Endothelial cell of hepatic sinusoid (primary cell): ENCODE measurements around the gene ACOX1.

Source experiments
- in situ Hi-C: cut with HindIII; loops from 2 replicates; pipeline ENCODE4 v1.10.0; 2017; ENCODE audit warnings: low sequenced_read_pairs

ACOX1 gene

DNA sequence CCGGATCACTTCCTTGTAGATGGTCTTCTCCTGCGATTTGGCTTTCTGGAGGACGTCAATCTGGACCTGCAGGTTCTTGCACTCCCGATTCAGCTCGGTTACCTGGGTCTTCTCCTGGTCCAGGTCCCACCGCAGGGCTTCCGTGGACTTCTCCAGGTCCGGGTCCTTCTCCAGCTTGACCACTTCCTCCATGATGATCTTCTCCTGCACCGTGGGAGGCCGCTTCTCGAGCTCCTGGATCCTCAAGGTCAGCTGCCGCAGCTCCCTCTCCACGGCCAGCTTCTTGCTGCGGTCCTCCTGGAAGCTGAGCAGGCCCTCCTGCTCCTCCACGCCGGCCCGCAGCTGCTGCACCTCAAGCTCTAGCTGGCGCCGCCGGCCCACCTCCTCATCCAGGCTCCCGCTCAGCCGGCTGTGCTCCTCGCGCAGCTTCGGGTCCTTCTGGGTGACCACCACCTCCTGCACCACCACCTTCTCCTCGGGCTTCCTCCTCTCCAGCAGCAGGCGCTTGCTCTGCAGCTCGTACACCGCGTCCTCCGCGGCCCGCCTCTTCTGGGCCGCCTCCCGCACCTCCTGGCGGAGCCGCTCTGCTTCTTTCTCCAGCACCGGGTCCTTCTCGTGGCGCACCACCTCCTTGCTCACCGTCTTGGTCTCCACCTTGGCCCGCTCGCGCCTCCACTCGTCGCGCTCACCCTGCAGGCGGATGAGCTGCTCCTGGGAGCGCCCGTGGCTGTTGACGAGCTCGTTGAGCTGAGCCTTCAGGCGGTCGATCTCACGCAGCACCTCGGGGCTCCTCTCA is 29.9 kb upstream of the ACOX1 start:
- in situ Hi-C loops, result no loop called here

DNA sequence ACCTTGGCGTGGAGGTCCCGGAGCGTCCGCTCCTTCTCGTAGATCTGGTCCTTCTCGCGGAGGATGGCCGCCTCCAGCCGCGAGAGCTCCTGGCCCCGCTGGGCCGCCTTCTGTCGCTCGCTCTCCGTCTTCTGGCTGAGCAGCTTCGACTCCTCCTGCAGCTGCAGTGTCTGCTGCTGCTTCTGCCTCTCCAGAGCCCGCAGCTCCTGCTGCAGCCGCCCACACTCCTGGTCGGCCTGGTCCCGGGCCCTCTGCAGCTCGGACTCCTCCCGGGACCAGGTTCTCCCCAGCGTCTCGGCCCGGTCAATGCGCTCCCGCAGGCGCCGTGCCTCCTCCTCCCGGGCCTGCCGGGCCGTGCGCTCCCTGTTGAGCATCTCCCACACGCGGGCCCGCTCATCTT is 29.2 kb upstream of the ACOX1 start:
- in situ Hi-C loops, result no loop called here

DNA sequence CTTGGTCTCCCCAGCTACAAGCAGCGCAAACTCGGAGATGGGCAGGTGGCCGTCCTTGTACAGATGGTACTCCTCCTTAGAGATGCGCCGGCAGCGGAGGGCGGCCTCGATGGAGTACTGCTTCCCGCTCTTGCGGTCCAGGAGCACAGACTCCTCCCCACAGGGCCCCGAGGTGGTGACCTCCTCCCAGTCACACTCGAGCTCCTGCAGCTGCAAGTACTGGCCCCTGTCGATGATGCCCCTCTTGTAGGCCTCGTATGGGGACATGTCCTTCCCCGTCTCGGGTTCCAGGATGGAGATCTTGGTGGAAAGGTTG is 28.8 kb upstream of the ACOX1 start:
- in situ Hi-C loops, result no loop called here

DNA sequence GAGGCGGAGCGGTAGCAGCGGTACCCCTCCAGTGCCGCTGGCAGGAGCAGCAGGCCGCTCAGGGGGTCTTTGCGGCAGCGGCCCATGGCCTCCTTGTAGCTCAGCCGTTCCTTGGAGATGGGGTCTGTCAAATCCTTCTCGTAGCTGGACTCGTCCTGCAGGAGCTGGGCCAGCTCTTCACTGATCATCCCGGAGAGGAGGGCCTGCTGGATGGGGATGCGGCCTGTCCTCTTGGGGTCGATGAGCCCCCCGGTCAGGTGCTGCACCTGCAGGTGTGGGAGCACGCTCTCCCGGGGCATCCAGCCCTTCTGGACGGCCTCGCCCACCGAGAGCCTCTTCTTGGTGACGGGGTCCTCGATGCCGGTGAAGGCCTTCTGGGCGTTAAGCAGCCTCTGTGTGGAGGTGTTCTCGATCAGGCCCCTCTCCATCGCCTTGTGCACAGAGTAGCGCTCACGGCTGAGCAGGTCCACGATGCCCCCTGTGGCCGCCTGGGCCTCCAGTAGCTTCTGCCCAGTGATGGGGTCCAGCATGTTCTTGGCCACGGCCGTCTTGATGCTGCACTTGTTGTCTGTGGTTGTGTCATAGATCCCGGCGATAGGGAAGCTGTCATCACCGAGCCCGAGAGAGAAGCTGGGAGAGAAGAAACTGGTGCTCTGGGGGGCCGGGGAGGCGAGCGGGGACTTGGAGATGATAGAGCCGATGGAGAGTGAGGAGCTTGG is 28.3 kb upstream of the ACOX1 start:
- in situ Hi-C loops, result no loop called here

DNA sequence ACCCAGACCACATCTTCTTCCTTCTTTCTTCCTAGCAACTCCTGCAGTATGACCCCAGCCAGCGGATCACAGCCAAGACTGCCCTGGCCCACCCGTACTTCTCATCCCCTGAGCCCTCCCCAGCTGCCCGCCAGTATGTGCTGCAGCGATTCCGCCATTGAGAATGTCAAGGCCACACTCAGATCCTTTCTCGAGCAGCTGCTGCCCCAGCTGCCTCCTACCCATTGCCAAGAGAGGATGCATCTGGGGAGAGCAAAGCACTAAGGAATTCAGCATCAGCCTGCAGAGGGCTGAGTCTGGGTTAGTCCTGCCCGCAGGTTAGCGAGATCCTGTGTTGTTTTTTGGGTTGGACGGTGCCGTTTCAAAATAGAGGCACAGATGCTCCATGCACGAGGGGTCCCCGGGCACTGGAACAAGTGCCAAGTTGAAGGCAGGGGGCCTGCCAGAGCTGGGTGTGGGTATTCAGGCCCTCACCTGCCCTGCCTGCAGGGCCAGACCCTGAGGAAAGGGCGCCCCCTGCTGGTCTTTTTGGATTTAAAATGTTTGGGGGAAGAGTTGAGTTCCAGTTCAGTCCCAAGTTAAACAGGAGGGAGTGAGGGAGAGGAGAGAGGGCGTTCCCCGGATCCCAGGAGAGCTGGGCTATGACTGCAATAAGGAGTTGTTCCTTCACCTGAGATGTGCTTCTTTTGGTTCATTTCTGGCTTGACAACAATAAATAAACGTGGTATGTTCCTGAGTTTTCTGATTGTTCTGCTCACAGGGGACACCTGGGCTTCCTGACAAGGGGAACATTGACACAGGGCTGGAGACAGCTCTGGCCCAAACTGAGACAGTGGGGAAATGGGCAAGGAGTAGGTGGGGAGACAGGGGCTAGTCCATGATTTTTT is 26.5 kb upstream of the ACOX1 start:
- in situ Hi-C loops, result no loop called here

DNA sequence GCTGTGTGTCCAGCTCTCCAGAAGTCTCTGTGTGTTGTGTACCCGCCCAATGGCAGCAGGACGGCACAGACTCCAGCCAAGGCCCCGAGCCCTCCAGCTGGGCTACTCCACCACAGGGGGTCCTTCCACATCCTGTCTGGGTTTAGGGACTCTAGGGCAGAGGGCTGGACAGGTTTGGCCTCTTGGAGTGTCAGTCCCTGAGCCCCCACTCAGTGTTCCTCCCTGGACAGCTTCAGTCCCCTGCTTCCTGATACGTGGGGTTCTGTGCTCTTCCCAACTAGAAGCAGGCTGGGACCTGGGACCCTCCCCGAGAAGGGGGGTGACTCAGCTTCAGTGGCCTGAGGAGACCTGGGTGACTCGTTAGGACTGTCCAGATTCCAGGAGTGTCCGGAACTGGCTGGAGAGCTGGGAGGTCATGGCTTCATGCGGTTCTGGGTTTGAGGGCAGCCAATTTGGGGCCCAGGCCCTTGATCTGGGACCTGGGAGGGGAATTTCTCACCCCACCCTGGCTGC is 25.8 kb upstream of the ACOX1 start:
- in situ Hi-C loops, result no loop called here

DNA sequence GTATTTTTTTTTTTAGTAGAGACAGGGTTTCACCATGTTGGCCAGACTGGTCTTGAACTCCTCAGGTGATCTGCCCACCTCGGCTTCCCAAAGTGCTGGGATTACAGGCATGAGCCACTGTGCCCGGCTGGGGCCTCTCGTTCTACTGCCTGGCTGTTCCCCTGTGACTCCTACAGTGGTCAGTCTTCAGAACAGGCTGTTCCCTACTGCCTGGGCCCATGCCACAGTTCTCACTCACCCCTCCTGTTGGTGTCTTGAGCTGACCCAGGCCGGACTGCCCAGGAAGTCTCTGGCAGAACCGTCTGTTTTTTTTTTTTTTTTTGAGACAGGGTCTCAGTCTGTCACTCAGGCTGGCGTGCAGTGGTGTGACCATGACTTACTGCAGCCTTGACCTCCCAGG is 24.9 kb upstream of the ACOX1 start:
- in situ Hi-C loops, result no loop called here

DNA sequence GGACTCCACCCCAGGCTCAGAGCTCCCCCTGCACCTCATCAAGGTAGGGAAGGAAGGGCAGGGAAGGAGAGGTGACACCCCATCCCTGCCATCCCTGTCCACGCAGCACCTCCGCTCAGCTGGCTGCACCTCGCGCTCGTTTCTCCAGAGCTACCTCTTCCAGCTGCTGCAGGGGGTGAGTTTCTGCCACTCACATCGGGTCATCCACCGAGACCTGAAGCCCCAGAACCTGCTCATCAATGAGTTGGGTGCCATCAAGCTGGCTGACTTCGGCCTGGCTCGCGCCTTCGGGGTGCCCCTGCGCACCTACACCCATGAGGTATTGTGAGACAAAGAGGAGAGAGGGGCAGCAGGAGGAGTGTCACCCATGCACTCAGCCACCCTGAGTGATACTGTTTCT is 23.1 kb upstream of the ACOX1 start:
- in situ Hi-C loops, result no loop called here

DNA sequence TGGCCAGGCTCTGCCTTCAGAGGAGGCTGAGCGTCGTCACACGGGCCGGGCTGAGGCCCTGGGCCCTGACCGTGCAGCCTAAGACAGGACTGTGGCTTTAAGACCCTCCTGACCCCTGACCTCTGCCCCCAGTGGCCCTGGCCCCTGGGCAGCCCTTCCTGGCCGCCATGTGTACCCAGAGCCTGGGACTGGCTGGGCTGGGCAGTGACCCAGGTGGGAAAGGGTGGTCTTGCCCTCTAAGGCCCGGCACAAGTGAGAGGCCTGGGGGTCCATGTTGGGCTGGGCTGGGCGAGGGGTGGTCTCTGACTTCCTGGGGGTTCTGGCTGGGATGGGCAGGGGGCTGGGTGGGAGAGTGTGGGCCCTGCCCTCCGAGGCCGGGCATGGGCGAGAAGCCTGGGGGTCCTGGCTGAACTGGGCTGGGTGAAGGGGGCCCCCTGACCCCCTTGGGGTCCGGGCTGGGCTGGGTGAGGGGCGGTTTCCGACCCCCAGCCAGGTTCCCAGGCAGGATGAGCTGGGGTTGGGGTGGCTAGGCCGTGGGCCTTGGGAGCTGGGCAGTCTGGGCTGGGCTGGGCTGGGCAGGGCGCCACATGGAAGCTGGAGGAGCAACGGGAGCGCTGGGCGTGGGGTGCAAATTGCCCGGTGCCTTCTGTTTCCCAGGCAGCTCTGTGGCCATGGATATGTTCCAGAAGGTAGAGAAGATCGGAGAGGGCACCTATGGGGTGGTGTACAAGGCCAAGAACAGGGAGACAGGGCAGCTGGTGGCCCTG is 22.0 kb upstream of the ACOX1 start, which contains the start of gene CDK3:
Gene CDK3, plus strand, starts transcription at position 101 of the 767 bp plus-strand sequence. Its CDS starts 571 bp downstream, at position 672.
- in situ Hi-C loops, result no loop called here

DNA sequence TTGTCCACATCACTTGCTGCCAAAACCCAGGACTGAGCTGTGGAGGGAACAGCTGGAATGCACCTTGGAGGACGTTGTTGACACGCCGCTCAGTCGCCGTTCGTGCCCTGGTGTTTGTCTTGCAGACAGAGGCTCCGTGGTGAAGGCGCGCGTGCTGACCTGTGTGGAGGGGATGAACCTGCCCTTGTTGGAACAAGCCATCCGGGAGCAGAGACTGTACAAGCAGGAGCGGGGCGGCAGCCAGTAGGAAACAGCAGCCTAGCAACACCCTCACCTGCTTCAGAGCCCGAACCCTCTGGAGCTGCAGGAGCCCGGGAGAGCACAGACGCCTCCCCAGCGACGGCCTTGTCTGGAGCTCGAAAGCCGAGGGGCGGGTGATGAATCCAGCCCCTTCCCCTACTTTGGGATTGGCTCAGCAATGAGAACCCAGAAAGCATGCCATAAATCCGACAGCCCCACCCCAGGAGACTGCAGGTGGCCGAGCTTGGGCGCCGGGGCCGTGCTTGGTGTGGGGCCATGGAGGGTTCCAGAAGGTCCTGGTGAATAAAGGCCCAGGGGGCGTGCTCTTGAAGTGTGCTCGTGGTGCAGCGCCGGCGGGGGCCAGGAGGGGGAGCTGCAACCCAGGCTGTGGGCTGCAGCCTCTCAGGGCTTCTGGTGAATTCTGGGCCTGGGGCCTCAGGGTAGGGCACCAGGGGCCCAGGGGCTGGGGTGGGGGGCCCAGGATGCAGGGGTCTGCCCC is 21.2 kb upstream of the ACOX1 start:
- in situ Hi-C loops, result no loop called here

DNA sequence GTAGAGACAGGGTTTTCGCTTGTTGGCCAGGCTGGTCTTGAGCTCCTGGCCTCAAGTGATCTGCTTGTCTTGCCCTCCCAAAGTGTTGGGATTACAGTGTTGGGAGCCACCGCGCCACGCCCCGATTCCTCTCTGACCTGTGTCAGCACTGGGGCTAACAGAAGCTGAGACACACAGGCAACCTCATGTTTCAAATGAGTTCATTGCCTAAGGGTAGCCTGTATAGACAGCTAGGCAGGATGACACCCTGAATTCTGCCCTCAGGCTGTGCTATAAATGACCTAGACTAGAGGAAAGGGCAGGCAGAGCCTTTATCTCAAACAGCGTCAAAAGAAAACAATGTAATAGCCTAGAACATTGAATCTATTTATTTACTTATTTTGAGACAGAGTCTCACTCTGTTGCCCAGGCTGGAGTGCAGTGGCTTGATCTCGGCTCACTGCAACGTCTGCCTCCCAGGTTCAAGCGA is 19.4 kb upstream of the ACOX1 start:
- in situ Hi-C loops, result no loop called here

DNA sequence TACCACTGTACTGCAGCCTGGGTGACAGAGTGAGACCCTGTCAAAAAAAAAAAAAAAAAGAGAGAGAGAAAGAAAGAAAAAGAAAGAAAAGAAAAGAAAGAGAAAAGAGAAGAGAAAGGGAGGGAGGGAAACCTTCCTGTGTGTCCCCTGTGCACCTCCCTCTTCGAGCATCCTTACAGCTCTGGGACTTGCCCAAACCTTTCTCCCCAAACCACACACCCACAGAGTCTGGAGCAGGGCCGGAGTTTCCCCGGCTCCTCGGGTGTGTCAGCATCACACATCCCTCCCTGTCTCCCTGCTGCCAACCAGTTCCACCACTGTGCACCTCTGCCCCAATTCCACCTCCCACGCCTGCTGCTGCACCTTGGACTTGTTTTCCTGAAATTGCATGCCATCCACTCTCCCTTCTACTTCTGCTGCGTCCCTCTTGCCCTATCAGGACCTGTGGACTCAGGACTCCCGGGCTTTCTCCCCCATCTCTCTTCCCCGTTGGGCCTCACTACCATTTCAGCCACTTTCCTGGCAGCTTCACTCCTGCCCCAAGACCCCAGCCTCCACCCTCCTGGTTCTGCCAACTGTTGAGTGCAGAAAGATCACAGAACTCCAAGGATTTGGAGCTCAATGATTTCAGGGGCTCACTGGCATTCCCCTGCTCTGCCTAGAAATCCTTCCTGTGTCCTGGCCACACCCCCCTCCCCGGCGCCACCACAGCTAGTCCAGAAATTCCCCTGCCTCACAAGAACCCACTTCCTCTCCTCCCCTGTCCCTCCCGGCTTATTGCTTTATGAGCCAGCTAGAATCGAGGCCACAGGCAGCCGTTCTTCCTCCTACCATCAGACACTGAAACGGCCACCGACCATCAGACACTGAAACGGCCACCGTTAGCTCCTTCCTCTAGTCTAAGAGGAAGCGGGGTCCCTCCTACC is 18.0 kb upstream of the ACOX1 start:
- in situ Hi-C loops, result no loop called here

DNA sequence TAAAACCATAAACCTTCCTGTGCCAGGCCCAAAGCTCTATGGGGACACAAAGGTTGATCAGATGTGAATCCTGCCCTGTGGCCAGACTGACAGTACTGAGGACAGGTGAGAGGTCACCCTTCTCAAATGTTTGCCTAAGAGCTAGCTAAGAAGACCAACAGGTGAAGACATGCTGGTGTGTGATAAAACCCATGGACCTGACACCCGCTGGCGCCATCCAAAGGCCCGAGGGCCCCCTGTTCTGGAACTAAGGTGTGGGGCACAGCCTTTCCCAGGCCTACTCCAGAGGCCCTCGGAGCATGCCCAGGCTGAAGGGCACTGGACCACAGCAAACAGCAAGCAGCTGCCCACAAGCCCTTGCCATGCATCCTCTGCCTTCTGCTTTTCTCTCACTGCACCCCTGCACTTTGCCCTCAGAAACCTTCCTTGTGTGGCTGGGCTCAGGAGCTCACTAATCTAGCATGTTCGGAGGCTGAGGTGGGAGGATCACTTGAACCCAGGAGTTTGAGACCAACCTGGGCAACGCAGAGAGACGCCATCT is 16.5 kb upstream of the ACOX1 start:
- in situ Hi-C loops, result no loop called here

DNA sequence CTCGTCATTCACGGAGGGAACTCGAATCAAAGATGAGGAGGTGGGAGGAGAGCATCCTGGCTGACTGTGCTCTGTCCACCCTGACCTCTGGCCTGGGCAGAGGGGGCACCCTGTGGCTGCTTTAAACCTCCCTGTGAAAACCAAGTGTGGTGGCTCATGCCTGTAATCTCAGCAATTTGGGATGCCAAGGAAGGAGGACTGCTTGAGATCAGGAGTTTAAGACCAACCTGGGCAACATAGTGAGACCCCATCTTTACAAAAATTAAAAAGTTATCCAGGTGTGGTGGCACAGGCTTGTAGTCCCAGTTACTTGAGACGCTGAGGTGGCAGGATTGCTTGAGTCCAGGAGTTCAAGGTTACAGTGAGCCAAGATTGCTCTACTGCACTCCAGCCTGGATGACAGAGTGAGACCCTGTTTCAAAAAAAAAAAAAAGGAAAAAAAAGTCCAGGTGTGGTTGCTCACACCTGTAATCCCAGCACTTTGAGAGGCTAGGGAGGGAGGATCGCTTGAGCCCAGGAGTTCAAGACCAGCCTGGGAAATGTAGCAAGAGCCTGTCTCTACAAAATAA is 15.9 kb upstream of the ACOX1 start:
- in situ Hi-C loops, result no loop called here

DNA sequence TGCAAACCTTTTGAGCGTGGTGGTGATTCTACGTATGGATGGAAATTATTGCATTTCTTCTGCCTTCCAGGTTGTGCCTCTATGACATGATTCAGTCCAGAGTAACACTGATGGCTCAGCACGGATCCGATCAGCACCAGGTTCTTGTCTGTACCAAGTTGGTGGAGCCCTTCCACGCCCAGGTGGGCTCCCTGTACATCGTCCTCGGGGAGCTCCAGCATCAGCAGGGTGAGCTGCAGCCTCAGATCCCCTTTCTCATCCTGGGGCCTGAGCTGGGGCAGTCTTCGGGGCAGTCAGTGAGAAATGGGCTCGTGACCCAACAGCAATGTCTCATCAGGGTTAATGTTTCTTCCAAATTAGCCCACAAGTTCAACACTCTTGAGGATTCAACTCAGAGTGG is 12.4 kb upstream of the ACOX1 start:
- in situ Hi-C loops, result no loop called here

DNA sequence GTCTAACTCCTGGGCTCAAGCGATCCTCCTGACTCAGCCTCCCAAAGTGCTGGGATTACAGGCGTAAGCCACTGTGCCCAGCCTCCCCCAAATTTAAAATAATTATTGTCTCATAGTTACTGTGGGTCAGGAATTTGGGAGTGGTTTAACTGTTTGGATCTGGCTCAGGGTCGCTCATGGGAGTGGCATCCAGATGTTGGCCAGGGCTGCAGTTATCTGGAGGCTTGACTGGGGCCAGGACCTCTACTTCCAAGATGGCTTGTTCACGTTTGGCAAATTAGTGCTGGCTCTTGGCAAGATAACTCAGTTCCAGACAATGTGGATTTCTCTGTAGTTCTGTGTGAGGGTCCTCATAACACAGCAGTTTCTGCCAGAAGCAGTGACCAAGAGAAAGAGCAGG is 8.1 kb upstream of the ACOX1 start:
- in situ Hi-C loops, result no loop called here

DNA sequence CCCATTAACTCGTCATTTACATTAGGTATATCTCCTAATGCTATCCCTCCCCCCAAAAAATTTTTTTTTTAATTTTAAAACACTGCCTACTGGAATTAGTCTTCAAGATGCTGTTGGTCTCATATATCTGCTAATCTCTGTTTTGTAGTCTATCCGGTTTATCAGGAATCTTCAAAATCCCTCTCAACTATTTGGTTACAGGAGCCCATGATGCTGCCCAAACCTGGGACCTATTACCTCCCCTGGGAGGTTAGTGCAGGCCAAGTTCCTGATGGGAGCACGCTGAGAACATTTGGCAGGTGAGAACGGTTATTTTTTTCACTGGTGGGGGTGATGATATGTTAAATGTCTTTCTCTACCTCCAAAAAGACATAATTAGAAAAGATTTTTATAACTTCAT is 7.0 kb upstream of the ACOX1 start:
- in situ Hi-C loops, result no loop called here

DNA sequence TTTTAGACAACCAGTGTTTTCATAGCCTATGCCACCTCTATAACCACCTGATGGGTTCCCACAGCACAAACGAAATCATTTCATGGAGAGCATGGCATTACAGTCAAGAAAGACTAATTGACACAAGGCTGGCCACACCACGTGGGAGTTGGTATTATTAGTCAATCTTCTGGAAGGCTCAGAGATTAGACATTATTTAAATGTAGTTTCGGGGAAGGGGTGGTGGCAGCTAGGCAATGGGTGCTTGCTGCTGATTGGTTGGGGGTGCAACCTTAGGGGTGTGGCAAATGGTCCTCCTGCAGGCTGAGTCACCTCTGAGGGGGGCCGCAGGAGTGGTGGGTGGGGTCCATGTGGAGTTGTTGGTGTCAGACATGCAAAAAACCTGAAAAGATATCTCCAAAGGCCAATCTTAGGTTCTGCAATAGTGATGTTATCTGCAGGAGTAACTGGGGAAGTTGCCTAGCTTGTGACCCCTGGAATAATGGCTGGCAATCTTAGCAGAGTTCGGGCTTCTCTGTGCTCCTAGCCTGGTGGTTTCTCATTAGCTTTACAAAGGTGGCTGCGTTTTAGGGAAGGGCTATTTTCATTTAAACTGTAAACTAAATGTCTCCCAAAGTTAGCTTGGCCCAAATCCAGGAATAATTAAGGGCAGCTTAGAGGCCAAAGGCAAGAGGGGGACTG is 4.7 kb upstream of the ACOX1 start:
- in situ Hi-C loops, result no loop called here
